Vagina (tissue), 2 donors: ENCODE data around the gene CUX1. TPM values are rescaled to one million over a fixed set of nuclear protein-coding genes. Genes with fewer than 3 reads are reported as not detected.

ENCODE experiments used
- DNase-seq, 2 donors: peaks; one replicate each; pipeline ENCODE4 v3.0.0-alpha.2; 2017; ENCODE audit errors: extremely low spot score in 2 of 2
- H3K27ac ChIP-seq: fragments of 200-600 bp; sonication (generic); one replicate; pipeline ENCODE4 v1.5.1; 2019
- H3K27me3 ChIP-seq: fragments of 200-600 bp; sonication (generic); one replicate; pipeline ENCODE4 v1.5.1; 2019
- H3K36me3 ChIP-seq, 2 donors: fragments of 200-600 bp; sonication (generic); one replicate each; pipeline ENCODE4 v1.5.1; 2017 to 2019
- H3K4me1 ChIP-seq: fragments of 200-600 bp; sonication (generic); one replicate; pipeline ENCODE4 v1.5.1; 2019
- H3K4me3 ChIP-seq, 2 donors: fragments of 200-600 bp; sonication (generic); 1 replicate in 1 of 2; 2 replicates in 1 of 2; pipeline ENCODE4 v1.5.1; 2016 to 2019
- H3K9me3 ChIP-seq: fragments of 200-600 bp; sonication (generic); one replicate; pipeline ENCODE4 v1.5.1; 2019
- POLR2A ChIP-seq, 2 donors: fragments of 450-650 bp; IDR thresholded peaks; one replicate each; pipeline ENCODE4 v1.6.1; 2017; ENCODE audit warnings: antibody characterized with exemption in 2 of 2, mild to moderate bottlenecking in 2 of 2, moderate library complexity in 2 of 2
- POLR2AphosphoS5 ChIP-seq, 2 donors: sonication (generic); formaldehyde crosslinking; IDR thresholded peaks; one replicate each; pipeline ENCODE4 v1.9.0; 2017; ENCODE audit warnings: antibody characterized with exemption in 2 of 2, mild to moderate bottlenecking in 2 of 2, low read depth in 1 of 2; ENCODE audit not compliant: insufficient read depth in 1 of 2
- intact Hi-C: fragments of 100-400 bp; cut with DNase I; formaldehyde crosslinking; loops from one replicate; pipeline ENCODE4 v1.15.1; 2023
- total RNA-seq: library from RNA; depleted of rRNA; stranded (reverse); fragments of >200 nt; gene quantifications from one replicate; pipeline ENCODE4 v1.2.3, GENCODE V29; 2016
- TF ChIP-seq, protein P1 (sequence below), 3 experiments: fragments of 450-650 bp in 2 of 3; fragments of 200-600 bp in 1 of 3; sonication (generic) in 1 of 3; IDR thresholded peaks; one replicate each; pipeline ENCODE4 v1.5.1; 2017 to 2019; ENCODE audit warnings: antibody characterized with exemption in 3 of 3, mild to moderate bottlenecking in 2 of 3, moderate library complexity in 2 of 3

Gene CUX1
- total RNA-seq, 1 donor from 2014 or later = 65.3 TPM

DNA sequence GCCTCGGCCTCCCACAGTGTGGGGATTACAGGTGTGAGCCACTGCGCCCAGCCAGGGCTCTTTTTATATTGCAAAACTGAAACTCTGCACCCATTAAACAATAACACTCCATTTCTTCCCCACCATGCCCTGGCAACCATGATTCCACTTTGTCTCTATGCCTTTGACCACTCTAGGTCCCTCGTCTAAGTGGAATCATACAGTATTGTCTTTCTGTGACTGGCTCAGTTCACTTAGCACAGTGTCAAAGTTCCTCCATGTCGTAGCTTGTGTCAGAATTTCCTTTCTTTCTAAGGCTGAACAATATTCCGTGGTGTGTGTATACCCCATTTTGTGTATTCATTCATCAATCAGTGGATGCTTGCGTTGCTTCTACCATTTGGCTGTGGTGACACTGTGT, 46.2 kb downstream of the CUX1 start:
- H3K4me1 ChIP-seq = peaks cover 25% of the 10 kb centered on the region
- H3K9me3 ChIP-seq = no peaks in the 10 kb centered on the region
- no peak overlapping the region for H3K4me3 ChIP-seq
- intact Hi-C loops = no loop called here
- DNase-seq = no peak
- TF ChIP-seq POLR2AphosphoS5 (IDR thresholded peaks at IDR 0.05; ENCODE audit: insufficient read depth in 1 of 2, low read depth in 1 of 2) = no peak
- TF ChIP-seq, protein P1, sequence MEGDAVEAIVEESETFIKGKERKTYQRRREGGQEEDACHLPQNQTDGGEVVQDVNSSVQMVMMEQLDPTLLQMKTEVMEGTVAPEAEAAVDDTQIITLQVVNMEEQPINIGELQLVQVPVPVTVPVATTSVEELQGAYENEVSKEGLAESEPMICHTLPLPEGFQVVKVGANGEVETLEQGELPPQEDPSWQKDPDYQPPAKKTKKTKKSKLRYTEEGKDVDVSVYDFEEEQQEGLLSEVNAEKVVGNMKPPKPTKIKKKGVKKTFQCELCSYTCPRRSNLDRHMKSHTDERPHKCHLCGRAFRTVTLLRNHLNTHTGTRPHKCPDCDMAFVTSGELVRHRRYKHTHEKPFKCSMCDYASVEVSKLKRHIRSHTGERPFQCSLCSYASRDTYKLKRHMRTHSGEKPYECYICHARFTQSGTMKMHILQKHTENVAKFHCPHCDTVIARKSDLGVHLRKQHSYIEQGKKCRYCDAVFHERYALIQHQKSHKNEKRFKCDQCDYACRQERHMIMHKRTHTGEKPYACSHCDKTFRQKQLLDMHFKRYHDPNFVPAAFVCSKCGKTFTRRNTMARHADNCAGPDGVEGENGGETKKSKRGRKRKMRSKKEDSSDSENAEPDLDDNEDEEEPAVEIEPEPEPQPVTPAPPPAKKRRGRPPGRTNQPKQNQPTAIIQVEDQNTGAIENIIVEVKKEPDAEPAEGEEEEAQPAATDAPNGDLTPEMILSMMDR (IDR thresholded peaks at IDR 0.05) = no peak
- no peak for TF ChIP-seq POLR2A (IDR thresholded peaks at IDR 0.05)
- no peak overlapping the region for H3K27ac ChIP-seq
- no peaks in the 10 kb centered on the region for H3K36me3 ChIP-seq
- H3K27me3 ChIP-seq = no peaks in the 10 kb centered on the region

DNA sequence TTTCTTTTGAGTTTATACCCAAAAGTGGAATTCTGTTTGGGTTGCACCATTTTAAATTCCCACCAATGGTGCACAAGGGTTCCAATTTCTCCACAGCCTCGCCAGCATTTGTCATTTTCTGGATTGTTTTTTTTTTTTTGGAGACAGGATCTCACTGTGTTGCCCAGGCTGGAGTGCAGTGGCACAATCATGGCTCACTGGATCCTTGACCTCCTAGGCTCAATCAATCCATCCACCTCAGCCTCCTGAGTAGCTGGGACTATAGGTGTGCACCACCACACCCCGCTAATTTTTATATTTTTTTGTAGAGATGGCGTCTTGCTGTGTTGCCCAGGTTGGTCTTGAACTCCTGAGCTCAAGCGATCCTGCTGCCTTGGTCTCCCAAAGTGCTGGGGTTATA, 46.6 kb downstream of the CUX1 start:
- TF ChIP-seq, protein P1 (IDR thresholded peaks at IDR 0.05) = no peak
- TF ChIP-seq POLR2A (IDR thresholded peaks at IDR 0.05) (no peak), POLR2AphosphoS5 (IDR thresholded peaks at IDR 0.05; ENCODE audit: insufficient read depth in 1 of 2, low read depth in 1 of 2) (no peak)
- no peak overlapping the region for H3K4me3 ChIP-seq
- no peak for DNase-seq
- intact Hi-C loops = no loop called here
- no peaks in the 10 kb centered on the region for H3K9me3 ChIP-seq
- H3K27me3 ChIP-seq = no peaks in the 10 kb centered on the region
- H3K4me1 ChIP-seq = peaks cover 26% of the 10 kb centered on the region
- no peak overlapping the region for H3K27ac ChIP-seq
- no peaks in the 10 kb centered on the region for H3K36me3 ChIP-seq

DNA sequence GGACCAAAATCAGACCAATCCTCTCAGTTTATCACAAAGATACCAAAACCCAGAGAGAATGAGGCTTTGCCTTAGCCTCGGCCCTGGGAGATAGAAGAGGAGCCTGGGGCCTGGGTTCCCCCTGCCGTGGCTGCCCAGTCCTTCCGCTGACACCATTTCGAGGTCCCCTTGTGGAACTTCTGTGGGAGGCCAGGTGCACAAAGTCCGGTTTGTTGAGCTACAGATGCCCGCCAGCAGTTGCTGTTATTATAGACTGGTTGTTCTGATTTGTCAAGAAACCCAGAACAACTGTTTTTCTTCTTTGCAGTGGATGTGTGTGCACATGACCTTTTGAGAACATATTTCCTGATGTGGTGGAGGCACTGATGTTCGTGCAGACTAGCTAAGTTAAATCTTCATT, 47.6 kb downstream of the CUX1 start:
- peaks cover 24% of the 10 kb centered on the region for H3K4me1 ChIP-seq
- no peaks in the 10 kb centered on the region for H3K36me3 ChIP-seq
- no peak overlapping the region for H3K4me3 ChIP-seq
- H3K9me3 ChIP-seq = no peaks in the 10 kb centered on the region
- intact Hi-C loops = no loop called here
- TF ChIP-seq POLR2A (IDR thresholded peaks at IDR 0.05) = no peak
- TF ChIP-seq POLR2AphosphoS5 (IDR thresholded peaks at IDR 0.05; ENCODE audit: insufficient read depth in 1 of 2, low read depth in 1 of 2) = no peak
- TF ChIP-seq, protein P1 (IDR thresholded peaks at IDR 0.05) = no peak
- no peak overlapping the region for H3K27ac ChIP-seq
- no peak for DNase-seq
- H3K27me3 ChIP-seq = no peaks in the 10 kb centered on the region

DNA sequence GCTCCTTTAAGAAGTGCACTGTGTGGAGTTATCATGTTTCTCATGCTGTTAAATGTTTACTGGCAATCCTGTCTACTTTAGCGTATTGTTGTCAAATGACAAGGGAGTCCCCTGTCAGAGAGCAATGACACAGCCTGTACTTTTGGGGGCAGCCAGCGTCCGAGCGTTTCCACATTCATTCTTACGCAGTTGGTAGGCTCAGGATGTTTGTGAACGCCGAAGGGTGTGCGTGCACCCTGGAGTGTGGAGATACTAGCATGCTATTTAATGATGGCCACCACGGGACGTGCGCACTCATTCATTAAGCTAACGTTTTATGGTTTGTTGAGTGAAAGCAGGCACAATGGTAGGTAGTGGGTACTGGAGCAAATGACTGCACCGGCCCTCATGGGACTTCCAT, 48.0 kb downstream of the CUX1 start:
- DNase-seq = no peak
- intact Hi-C loops = no loop called here
- peaks cover 24% of the 10 kb centered on the region for H3K4me1 ChIP-seq
- H3K9me3 ChIP-seq = no peaks in the 10 kb centered on the region
- H3K27me3 ChIP-seq = no peaks in the 10 kb centered on the region
- no peaks in the 10 kb centered on the region for H3K36me3 ChIP-seq
- H3K4me3 ChIP-seq = no peak overlapping the region
- H3K27ac ChIP-seq = no peak overlapping the region
- TF ChIP-seq POLR2A (IDR thresholded peaks at IDR 0.05) = no peak
- TF ChIP-seq POLR2AphosphoS5 (IDR thresholded peaks at IDR 0.05; ENCODE audit: insufficient read depth in 1 of 2, low read depth in 1 of 2) = no peak
- TF ChIP-seq, protein P1 (IDR thresholded peaks at IDR 0.05) = no peak

DNA sequence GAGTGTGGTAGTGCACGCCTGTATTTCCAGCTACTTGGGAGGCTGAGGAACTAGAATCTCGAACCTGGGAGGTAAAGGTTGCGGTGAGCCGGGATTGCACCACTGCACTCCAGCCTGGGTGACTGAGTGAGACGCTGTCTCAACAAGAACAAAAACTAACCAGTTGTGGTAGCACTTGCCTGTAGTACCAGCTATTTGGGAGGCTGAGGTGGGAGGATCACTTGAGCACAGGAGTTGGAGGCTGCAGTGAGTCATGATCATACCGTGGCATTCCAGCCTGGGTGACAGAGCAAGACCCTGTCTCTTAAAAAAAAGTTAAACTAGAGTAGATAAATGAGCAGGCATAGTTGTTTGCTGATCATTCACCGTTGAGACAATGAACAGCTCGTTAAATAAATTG, 48.9 kb downstream of the CUX1 start:
- Histone ChIP-seq H3K4me1 (peaks cover 22% of the 10 kb centered on the region), H3K4me3 (no peak overlapping the region), H3K27ac (no peak overlapping the region), H3K9me3 (no peaks in the 10 kb centered on the region), H3K27me3 (no peaks in the 10 kb centered on the region), H3K36me3 (no peaks in the 10 kb centered on the region)
- intact Hi-C loops = no loop called here
- no peak for DNase-seq
- TF ChIP-seq POLR2AphosphoS5 (IDR thresholded peaks at IDR 0.05; ENCODE audit: insufficient read depth in 1 of 2, low read depth in 1 of 2) (no peak), POLR2A (IDR thresholded peaks at IDR 0.05) (no peak)
- TF ChIP-seq, protein P1 (IDR thresholded peaks at IDR 0.05) = no peak
